GM18498 (cell line): ENCODE results near the gene ARMC2.
"Not testable (repeated sequence)": the region's sequence is repeated elsewhere in the genome, so short reads cannot be mapped to it uniquely, and the experiment has no call there.

Source experiments
- ATAC-seq: cut with Tn5 transposase; IDR thresholded peaks from one replicate; pipeline ENCODE4 v1.9.1; 2021; ENCODE audit warnings: mild to moderate bottlenecking, moderate library complexity; ENCODE audit not compliant: unreplicated experiment

ARMC2 gene

DNA sequence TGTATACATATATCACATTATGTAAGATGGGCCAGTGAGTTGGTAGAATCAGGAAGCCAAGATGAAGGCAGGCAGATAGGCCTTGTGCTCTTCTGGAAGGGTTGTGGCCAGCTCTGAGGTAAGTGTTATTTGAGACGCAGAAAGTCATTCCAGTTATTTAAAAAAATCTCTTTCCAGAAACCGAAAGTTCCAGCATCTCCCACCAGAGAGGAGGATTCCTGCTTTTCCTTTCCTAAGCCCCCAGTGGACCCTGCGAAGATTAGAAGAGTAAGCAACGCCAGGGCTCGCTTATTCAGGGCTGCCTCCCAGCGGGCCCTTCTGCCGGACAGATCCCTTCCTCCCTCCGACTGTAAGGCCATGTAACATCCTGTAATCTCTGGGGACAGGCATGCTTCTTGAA, 20.4 kb downstream of the ARMC2 start:
- no peak for ATAC-seq

DNA sequence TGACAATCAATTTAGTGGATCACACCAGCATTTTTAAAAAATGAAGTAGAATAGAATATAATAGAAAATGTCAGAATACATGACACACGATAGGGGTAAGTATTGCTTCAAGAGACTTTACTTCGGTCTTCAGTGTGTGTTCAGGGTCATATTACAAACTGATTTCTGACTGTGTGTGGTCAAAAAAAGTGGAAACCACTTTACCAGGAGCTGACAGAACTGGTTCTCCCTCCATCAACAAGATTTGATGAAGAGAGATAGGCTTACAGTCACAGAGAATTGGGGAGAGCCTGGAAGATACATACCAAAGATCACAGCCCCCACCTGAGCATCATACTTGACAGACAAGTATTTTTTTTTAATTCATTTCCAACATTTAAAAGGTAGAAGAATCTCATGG, 21.7 kb downstream of the ARMC2 start:
- no peak for ATAC-seq

DNA sequence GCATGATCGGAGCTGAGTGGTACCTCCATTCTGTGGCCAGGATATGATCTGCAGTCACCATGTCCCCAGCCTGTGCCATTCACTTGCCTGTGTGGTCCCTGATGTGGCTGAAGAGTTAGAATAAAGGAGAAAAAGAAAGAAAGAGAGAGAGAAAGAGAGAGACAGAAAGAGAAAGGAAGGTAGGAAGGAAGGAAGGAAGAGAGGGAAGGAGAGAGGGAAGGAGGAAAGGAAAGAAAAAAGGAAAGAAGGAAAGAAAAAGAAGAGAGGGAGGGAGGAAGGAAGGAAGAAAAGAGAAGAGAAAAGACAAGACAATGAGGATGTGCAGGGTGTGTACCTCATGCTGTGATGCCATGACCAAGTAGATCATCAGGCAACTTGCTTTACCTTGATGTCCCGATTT, 22.1 kb downstream of the ARMC2 start:
- no peak for ATAC-seq

DNA sequence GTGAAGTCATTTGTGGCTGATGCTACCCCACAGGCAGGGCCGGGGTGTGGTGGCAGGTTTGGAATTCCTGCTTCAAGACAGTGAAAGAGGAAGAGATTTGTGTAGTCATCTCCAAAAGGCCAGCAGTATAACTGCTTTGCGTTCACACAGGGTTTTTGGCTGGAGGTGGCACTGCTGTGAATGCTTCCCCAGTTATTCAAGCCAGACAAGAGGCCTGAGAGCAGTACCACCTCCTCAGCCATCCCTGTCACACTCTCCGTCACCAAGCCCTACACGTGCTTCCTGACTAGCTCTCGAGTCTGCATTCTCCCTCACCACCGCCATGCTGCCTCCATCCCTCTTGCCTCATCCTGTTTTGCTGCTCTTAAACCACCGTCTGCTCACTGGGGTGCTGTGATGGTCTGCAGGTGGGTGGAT, 23.9 kb downstream of the ARMC2 start:
- ATAC-seq: no peak

DNA sequence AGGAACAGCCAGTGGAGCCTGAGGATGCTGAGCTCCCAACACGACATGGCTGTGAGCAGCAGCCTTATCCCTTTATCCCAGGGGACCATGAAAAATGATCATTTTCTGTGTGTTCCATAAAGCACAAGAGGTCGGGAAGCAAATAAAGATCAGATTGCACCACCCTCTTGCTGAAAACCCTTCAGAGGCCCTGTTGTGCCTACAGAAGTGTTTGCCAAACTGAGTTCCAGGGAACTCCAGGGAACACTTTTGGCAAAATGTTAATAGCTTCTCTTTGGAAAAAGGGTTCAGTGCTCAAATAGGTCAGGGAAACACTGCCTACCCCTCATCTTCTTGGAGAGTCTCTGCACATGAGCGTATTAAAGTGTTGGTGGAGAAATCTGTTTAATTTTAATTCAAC, 24.4 kb downstream of the ARMC2 start:
- ATAC-seq: no peak

DNA sequence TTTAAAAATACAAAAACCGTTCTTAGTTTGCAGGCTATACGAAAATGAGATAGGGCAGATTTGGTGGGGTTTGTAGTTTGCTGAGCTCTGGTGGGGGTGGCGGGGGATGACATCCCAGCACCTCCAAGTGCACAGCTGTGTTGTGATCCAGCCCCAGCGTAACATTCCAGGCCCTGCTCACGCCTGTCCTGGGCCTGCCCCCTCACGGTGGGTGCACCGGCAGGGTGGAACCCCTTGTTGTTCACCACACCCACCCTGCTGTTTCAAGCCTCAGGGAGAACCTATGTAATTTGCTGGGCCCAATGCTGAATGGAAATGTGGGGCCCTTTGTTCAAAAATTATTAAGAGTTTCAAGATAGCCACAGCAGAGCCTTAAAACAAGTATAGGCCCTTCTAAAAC, 25.0 kb downstream of the ARMC2 start:
- ATAC-seq: no peak

DNA sequence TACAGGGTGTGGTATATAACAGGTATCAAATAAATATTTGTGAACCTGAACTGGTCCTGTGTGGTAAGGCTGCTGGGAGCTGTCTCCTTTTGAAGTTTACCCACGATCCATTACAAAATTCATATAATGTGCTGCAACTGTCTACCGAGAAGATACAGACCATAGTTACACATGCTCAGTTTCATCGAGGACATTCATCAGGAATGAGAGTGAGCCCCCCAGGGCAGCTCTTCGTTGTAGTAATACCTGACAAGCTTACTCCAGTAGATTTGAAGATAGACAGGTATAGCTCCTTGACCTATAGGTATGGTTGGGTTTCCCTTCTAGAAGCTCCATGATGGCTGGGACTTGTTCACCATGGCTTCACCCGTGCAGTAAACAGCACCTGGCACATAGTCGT, 25.7 kb downstream of the ARMC2 start:
- ATAC-seq: no peak

DNA sequence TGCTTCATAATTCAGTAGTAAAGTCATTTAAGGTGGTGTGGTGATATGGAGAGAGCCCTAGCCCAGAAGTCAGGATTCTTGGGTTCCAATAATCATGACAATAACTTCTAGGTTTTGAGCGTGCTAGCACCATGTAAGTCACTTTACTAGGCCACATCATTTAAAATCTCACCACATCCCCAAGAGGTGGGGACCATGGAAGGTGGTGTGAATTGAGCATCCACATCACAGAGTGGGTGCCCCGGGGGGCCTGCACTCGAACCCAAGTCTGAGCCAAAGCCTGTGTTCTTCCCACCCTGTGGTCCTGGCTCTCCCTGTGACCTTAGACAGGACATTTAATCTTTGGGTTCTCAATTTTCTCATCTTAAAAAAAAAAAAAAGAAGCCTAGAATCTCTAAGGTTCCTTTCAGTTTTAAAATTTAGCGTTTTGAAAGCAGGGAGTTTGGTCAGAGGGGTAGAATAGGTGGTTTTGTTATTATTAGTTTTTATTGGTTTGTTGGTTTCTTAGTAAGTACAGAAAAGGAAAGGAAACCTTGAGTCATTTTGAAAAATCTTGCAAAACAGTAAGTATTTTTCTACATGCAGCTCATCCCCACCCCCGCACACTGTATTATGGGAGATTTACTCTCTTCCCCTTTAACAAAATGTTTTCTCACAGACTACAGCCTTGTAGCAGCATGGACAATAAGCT, 26.4 kb downstream of the ARMC2 start:
- peak; percentile 90 for ATAC-seq

DNA sequence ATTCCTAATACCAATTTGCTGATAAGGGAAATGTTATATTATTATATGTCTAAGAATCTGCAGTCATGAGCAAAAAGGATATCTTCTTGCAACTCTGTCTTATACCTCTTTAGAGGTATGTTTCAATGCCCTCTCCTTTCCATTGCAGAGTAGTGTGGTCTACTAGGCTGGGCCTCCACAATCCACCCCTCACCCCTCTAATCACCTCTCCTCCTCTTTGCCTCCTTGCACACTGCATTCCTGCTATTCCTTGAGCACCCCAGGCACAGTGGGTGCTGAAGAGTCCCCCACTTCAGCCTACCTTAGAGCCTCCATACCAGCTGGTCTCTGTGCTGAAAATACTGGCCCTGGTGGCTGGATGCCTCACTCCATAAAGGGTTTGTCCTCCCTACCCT, 26.9 kb downstream of the ARMC2 start:
- peak; percentile 41 for ATAC-seq

DNA sequence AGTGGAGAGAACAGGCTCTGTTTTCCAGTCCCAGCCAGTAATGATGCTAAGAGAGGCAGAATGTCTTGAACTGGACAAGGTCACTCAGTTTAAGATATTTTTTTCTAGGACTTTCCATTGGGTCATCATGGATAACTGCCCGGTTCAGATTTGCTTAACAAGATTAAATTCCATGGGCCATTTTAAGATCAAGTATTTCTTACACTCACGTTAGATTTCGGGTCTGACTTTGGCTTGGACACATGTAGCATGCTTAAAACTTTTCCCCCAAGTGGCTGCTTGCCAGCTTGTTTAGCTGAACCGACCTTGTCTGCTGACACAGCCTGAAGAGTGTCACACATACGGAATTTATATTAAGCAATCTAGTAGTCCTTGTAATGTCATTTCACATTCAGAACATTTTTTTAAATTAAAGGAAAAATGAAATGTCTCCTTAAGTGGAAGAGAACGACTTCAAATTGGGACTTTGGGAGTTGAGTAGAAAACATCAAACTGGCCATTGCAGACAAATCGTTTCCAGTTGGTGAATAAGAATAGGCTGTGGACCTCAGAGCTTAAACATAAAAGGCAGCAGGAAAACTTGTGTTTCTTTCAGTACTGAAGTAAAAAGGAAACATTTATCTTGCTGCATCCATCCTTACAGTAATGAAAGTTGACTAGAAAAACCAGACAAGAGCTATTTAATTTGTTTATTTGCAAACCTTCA, 29.0 kb downstream of the ARMC2 start:
- ATAC-seq: no peak

DNA sequence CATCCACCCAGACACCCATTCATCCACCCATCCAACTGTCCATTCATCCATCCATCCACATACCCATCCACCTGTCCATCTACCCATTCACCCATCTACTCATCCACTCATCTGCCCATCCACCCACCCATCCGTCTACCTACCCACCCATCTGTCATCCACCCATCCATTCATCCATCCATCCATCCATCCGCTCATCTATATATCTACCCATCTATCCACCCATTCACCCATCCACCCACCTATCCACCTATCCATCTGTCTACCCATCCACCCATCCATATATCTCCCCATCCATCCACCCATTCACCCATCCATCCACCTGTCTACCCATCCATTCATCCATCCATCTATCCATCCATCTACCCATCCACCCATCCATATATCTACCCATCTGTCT, 30.7 kb downstream of the ARMC2 start:
- ATAC-seq: no peak

DNA sequence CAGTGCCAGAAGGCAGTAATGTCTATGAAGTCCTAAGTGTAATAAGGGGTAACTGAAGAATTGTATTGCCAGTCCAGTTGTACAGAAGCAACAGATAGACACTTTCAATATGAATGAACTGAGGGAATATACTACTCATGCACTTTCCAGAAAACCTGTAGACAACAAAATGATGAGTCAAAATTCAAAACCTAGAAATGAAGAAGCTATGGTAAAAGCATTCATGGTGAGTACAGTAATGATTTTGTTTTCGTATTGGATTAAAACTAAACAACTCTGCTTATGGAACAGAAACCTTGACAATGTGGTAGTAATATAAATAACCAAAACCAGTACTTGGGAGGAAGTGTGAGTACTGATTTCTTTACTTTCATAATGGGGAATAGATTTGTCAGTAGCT, 35.0 kb downstream of the ARMC2 start:
- ATAC-seq: peak; percentile 82

DNA sequence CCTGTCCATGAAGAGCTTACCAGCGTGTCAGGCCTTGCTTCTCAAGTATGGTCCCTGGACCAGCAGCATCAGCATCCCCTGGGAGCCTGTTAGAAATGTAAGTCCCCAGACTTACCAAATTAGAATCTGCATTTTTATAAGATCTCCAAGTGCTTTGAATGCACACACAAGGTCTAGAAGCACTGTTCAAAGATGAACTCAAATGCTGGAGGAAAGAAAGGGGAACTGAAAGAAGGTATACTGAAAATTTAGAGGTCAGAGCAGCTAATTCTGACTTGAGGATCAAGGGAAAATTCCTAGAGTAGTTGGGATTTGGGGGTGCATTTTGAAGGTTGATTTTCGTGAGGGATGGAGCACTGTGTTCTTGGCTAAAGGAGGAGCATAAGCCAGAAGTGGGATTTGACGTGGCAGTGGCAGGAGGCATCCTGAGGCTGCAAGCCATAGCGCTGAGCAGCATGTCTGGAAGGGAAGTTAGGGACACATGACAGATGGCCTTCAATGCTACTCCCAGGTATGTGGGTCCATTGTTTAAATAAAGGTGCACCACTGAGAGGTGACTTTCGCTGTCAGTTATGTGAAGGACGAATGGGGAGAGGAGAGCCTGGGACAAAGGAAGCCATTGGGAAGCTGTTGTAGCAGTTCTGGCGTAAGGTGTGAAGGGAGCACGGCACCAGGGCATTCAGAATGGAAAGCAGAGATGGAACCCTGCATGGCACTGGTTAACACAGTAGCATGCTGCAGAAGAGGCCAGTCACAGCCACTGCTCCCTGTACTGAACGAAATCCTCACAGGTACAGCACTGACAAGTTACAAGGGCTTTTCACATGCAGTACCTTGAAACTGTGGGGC, 36.2 kb downstream of the ARMC2 start:
- no peak for ATAC-seq

DNA sequence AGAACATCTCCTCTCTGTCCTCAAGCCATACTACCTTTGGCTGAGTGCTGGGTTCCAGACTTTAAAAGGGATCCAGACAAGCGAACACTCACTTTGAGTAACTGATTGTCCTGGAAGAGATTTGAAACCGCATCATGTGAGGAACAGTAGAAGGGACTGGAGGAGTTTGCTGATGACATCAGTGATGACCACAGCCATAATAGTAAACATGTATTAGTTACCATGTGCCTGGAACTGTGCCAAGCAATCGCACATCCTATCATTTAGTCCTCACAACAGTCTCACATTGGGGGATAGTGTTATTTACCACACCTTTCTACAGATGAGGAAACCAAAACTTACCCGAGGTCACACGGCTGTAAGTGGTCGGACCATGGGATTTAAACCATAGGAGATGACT, 39.8 kb downstream of the ARMC2 start:
- ATAC-seq: no peak

DNA sequence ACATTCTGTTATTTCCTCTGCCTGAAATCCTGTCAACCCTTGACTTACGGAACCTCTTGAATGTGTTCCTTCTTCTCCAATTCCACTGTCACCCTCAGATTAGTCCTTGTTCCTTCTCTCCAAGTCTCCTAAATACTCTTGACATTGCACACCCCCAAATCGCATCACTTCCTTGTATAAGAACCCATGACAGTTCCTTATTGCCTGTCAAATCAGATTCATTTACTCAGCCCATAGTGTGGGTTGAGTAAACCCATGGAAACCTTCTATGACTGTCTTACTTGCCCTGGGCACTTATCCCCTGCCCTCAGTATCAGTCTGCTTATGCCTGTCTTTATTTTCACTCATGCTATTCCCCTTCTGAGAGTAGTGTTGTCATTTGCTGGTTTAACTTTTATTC, 40.5 kb downstream of the ARMC2 start:
- ATAC-seq: no peak

DNA sequence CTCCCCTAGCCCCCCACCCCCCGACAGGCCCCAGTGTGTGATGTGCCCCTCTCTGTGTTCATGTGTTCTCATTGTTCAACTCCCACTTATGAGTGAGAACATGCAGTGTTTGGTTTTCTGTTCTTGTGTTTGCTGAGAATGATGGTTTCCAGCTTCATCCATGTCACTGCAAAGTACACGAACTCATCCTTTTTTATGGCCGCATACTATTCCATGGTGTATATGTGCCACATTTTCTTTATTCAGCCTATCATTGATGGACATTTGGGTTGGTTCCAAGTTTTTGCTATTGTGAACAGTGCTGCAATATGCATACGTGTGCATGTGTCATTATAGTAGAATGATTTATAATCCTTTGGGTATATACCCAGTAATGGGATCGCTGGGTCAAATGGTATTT, 42.7 kb downstream of the ARMC2 start:
- not testable (repeated sequence) for ATAC-seq

DNA sequence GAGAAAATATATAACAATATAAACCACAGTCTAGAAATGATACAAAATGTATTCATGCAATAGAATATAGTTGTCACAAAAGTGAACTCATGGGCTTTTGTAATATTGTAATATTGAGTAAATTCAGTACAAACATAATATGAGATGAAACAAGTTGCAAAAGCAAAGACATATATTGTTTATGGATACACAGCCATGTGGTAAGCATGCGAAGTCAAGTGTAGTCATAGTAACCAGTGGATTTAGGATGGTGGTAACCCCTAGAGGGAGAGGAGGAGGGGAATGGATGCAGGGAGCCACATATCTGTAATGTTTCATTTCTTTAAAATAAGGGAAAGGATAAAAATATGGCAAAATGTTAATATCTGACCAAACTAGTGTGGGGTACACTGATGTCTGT, 47.3 kb downstream of the ARMC2 start:
- no peak for ATAC-seq

DNA sequence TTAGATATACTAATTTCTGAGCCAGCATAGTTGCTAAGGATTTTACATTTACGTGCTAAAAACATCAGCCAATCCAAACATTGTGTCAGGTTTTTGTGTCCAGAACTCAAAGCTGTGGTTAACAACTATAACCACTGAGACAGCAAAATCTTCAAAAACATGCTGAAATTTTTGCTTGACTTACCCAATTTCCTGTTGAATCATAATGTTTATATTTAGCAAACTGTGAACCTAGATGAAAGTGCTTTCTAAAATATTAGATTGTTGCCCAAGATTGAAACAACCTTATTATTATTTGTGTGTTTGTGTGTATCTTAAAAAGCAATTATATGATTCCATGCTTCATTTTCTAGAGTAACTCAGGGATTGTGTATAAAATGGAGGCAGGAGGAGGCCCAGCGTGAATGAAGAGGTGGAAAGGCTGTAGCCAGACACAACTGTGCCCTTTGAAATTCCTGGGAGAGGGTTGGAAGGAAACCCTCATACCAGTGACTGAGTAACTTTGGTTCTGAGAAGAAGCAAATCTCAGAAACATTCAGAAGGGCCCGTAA, 48.0 kb downstream of the ARMC2 start:
- no peak for ATAC-seq

DNA sequence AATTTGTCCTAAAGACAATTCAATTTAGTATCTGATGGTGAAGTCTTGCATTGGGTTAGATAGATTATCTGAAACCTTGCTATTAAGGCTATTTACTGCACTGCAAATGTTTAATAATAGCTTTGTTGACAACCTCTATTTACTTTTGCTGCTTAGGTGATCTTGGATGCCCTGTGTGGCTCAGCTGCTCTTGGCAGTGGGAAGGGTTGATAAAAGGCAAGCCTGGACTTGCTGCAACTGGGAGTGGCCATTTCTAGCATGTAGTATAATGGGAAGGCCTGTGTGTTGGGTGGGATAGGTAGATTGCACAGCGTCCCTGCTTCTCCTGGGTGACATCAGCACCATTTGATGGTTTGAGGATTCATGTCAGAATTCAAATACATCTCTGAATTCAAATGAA, 49.1 kb downstream of the ARMC2 start:
- no peak for ATAC-seq

DNA sequence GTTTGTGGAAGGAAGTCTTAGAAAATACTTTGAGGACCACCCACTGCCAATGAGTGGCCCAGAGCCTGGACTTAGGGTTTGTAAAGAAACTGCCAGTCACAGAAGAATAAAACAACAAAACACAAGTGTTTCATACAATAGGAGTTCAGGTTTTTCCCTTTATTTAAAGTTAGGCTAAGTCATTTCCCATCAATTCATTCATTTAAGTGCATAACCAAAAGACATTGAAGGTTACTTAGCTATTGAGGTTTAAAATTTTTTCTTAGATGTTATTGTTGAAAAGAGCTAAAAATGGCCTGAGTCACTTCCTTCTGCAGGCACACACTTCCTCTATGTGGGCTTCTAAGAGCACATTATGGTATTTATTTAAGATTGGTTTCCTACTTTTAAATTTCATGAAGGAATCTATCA, 54.2 kb downstream of the ARMC2 start:
- no peak for ATAC-seq

DNA sequence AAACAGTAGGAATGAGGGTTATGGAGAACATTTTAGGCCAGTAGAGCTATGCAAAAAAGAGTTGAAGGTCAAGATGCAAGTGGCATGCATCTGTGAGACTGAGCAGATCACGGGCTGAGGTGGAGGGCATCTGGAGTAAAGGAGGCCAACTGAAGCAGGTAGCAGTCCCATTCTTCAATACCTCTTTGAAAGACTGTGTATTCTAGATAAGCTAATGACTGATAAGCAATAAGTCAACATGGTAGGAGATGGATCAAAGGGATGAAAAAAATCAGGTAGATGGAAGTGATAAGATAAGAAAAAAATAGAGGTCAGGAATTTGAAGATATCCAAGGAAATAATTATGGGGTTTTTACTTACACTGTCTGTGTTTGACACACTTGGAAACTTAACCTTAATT, 55.6 kb downstream of the ARMC2 start:
- ATAC-seq: no peak

DNA sequence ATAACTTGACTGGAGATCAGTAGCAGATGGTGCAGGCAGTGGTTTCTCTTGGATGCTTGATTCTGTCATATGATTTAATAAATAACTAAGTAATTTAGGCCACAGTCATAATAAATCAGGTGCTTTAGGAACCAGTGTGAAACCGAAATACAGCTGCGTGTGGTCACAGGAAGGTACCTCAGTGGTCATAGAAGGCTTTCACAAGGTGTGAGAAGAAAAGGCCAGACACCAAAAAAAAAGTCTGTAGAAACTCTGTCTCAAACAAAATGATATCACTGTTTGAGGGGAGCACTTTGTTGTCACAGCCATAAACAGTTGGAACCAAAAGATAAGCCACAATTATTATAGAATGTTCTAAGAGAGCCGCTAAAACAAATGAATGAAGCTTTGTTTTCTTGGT, 56.5 kb downstream of the ARMC2 start:
- peak; percentile 98 for ATAC-seq
